Ishikawa (cell line): ENCODE measurements around the gene SORT1.

Source experiments
- EP300 ChIP-seq: IDR thresholded peaks from 2 replicates; pipeline ENCODE4 v1.6.1; 2012; ENCODE audit warnings: borderline replicate concordance
- TCF12 ChIP-seq: IDR thresholded peaks from 2 replicates; pipeline ENCODE4 v1.6.1; 2012; ENCODE audit warnings: low read depth

GRCh38 chr1:109268431-109269211 lies 129.1 kb downstream of the SORT1 start:
- TF ChIP-seq EP300 (no peak), TCF12 (no peak)
